ENCODE results near the gene PLCB3. TPM values are rescaled to one million over a fixed set of nuclear protein-coding genes. Genes with fewer than 3 reads are reported as not detected.

PLCB3 gene
- total and polyA plus RNA-seq, 2 of the 13 experiments (the other 11 are each of a cell fraction or from before 2014, with no cell fraction given): 7.5 to 13.8 TPM

- peak; percentile 84 for TF ChIP-seq ZNF777 (CRISPR knock-in tag; IDR thresholded peaks at IDR 0.05)
- no peak for TF ChIP-seq ZNF781 (CRISPR knock-in tag; IDR thresholded peaks at IDR 0.05; ENCODE audit: borderline replicate concordance, not compliant biosample characterization)
- TF ChIP-seq ISX (CRISPR knock-in tag; conservative IDR thresholded peaks at IDR 0.05): 0 out of 2 replicates have a peak, but pooled peaks have one; percentile 78
- peak; percentile 47; the same call in 1 of the 2 replicates for TF ChIP-seq ZNF281 (CRISPR knock-in tag; IDR thresholded peaks at IDR 0.05; ENCODE audit: borderline replicate concordance)
- TF ChIP-seq ARID4A (CRISPR knock-in tag; IDR thresholded peaks at IDR 0.05; ENCODE audit: borderline replicate concordance): peak; percentile 84; the same call in 1 of the 2 replicates
- TF ChIP-seq ARID2 (CRISPR knock-in tag; IDR thresholded peaks at IDR 0.05; ENCODE audit: borderline replicate concordance): no peak
- TF ChIP-seq NR0B2 (CRISPR knock-in tag; IDR thresholded peaks at IDR 0.05): peak; percentile 81; the same call in 1 of the 2 replicates
- TF ChIP-seq MED13 (CRISPR knock-in tag; IDR thresholded peaks at IDR 0.05): no peak
- no peak for TF ChIP-seq ZNF326 (CRISPR knock-in tag; IDR thresholded peaks at IDR 0.05; ENCODE audit: borderline replicate concordance)
- no peak for TF ChIP-seq RFX5 (IDR thresholded peaks at IDR 0.05; ENCODE audit: low read depth, low read length)
- TF ChIP-seq ZSCAN9 (CRISPR knock-in tag; IDR thresholded peaks at IDR 0.05; ENCODE audit: borderline replicate concordance): no peak
- TF ChIP-seq HOXA5 (CRISPR knock-in tag; IDR thresholded peaks at IDR 0.05): peak; percentile 57; the same call in 1 of the 2 replicates
- TF ChIP-seq YEATS4 (CRISPR knock-in tag; IDR thresholded peaks at IDR 0.05; ENCODE audit: borderline replicate concordance): peak; percentile 59; the same call in 1 of the 2 replicates
- 0 out of 2 replicates have a peak, but pooled peaks have one; percentile 26 for TF ChIP-seq ZNF143 (CRISPR knock-in tag; IDR thresholded peaks at IDR 0.05)
- no peak for TF ChIP-seq SRSF4 (IDR thresholded peaks at IDR 0.05; ENCODE audit: low read depth, low read length, poor library complexity, severe bottlenecking)
- no peak for TF ChIP-seq CBX1 (IDR thresholded peaks at IDR 0.05; ENCODE audit: low read depth)
- TF ChIP-seq SP4 (CRISPR knock-in tag; IDR thresholded peaks at IDR 0.05): peak; percentile 90
- TF ChIP-seq TRAFD1 (CRISPR knock-in tag; IDR thresholded peaks at IDR 0.05; ENCODE audit: borderline replicate concordance): no peak
- no peak for TF ChIP-seq RCOR2 (CRISPR knock-in tag; IDR thresholded peaks at IDR 0.05)
Measured at GRCh38 chr11:64225608-64226506, 25.5 kb upstream of the PLCB3 start, which contains the start of the genes NUDT22 and TRPT1 (continued).
